ENCODE results near the gene SLC35F3.

DNA sequence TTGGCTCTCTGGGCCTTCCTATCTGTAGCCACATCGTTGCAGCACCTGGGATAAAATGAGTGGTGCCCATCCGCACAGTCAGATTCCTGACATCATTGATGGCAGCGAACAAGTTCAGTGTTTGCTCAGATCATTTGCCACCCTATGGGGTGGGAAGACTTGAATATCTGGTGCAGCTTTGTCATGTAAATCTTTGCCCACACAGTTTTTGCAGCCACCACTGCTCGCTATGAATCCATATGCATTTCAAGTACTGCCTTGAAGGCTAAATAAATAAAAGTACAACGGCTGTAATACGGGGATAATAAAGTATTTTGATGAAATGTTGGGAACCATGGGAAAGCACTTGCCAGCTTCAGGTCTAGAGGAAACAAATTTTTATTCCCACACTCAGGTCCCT is 412.5 kb downstream of the SLC35F3 start:
- TF ChIP-seq EZH2phosphoT487 (IDR thresholded peaks at IDR 0.05; ENCODE audit: borderline replicate concordance, low read depth) (no peak), CHD2 (IDR thresholded peaks at IDR 0.05; ENCODE audit: low read length, partially characterized antibody) (no peak), RXRA (IDR thresholded peaks at IDR 0.05; ENCODE audit: borderline replicate concordance, low read depth) (no peak), POLR2AphosphoS5 (IDR thresholded peaks at IDR 0.05; ENCODE audit: low read depth, low read length) (no peak), MEF2A (IDR thresholded peaks at IDR 0.05; ENCODE audit: borderline replicate concordance, low read depth) (no peak), SIN3A (IDR thresholded peaks at IDR 0.05; ENCODE audit: borderline replicate concordance, low read depth, low read length) (no peak), TCF12 (IDR thresholded peaks at IDR 0.05) (no peak), EP300 (IDR thresholded peaks at IDR 0.05; ENCODE audit: borderline replicate concordance in 1 of 2, low read depth in 1 of 2, low read length in 1 of 2) (no peak)
- TF ChIP-seq, protein P1, sequence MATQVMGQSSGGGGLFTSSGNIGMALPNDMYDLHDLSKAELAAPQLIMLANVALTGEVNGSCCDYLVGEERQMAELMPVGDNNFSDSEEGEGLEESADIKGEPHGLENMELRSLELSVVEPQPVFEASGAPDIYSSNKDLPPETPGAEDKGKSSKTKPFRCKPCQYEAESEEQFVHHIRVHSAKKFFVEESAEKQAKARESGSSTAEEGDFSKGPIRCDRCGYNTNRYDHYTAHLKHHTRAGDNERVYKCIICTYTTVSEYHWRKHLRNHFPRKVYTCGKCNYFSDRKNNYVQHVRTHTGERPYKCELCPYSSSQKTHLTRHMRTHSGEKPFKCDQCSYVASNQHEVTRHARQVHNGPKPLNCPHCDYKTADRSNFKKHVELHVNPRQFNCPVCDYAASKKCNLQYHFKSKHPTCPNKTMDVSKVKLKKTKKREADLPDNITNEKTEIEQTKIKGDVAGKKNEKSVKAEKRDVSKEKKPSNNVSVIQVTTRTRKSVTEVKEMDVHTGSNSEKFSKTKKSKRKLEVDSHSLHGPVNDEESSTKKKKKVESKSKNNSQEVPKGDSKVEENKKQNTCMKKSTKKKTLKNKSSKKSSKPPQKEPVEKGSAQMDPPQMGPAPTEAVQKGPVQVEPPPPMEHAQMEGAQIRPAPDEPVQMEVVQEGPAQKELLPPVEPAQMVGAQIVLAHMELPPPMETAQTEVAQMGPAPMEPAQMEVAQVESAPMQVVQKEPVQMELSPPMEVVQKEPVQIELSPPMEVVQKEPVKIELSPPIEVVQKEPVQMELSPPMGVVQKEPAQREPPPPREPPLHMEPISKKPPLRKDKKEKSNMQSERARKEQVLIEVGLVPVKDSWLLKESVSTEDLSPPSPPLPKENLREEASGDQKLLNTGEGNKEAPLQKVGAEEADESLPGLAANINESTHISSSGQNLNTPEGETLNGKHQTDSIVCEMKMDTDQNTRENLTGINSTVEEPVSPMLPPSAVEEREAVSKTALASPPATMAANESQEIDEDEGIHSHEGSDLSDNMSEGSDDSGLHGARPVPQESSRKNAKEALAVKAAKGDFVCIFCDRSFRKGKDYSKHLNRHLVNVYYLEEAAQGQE (IDR thresholded peaks at IDR 0.05; ENCODE audit: low read depth, low read length), result no peak
- TF ChIP-seq, protein P2, sequence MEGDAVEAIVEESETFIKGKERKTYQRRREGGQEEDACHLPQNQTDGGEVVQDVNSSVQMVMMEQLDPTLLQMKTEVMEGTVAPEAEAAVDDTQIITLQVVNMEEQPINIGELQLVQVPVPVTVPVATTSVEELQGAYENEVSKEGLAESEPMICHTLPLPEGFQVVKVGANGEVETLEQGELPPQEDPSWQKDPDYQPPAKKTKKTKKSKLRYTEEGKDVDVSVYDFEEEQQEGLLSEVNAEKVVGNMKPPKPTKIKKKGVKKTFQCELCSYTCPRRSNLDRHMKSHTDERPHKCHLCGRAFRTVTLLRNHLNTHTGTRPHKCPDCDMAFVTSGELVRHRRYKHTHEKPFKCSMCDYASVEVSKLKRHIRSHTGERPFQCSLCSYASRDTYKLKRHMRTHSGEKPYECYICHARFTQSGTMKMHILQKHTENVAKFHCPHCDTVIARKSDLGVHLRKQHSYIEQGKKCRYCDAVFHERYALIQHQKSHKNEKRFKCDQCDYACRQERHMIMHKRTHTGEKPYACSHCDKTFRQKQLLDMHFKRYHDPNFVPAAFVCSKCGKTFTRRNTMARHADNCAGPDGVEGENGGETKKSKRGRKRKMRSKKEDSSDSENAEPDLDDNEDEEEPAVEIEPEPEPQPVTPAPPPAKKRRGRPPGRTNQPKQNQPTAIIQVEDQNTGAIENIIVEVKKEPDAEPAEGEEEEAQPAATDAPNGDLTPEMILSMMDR (IDR thresholded peaks at IDR 0.05), result no peak

Measured in SK-N-SH (cell line).